SK-N-SH (cell line): ENCODE results near the gene CD2AP. TPM values are rescaled to one million over a fixed set of nuclear protein-coding genes. Genes with fewer than 3 reads are reported as not detected.

Experiments
- CTCF ChIA-PET: fragments of 300-600, 350-600 bp; formaldehyde crosslinking; extraction: SDS; loops from one replicate; lab custom pipeline; 2021; lab: Yijun Ruan, JAX
- POLR2A ChIA-PET: fragments of 350-600 bp; sonication (Branson Sonifier 250); formaldehyde crosslinking; extraction: SDS; loops from one replicate; lab custom pipeline; 2020; ENCODE audit warnings: antibody characterized with exemption, inconsistent platforms; lab: Yijun Ruan, JAX
- DNase-seq: peaks from one replicate; pipeline ENCODE4 v3.0.0; 2012
- H2AFZ ChIP-seq: fragments of 200-600 bp; sonication (generic); 2 replicates; pipeline ENCODE4 v1.8.1; 2016; ENCODE audit warnings: antibody characterized with exemption, mild to moderate bottlenecking, low read depth
- H3F3A ChIP-seq: fragments of 200-600 bp; sonication (generic); replicated peaks from 2 replicates; pipeline ENCODE3; 2016; ENCODE audit warnings: antibody characterized with exemption, mild to moderate bottlenecking; ENCODE audit not compliant: insufficient read depth
- H3K27ac ChIP-seq, 2 experiments: fragments of 200-500 bp in 1 of 2; fragments of 200-600 bp in 1 of 2; sonication (Bioruptor generic) in 1 of 2; sonication (generic), shearing (Covaris generic) in 1 of 2; 2 replicates each; pipeline versions ENCODE4 v1.5.1 to v1.6.1; 2014 to 2016; ENCODE audit warnings: low read depth in 2 of 2, inconsistent platforms in 1 of 2, low read length in 1 of 2, mild to moderate bottlenecking in 1 of 2, mixed read lengths in 1 of 2
- H3K27me3 ChIP-seq: fragments of 200-600 bp; sonication (generic), shearing (Covaris generic); 2 replicates; pipeline ENCODE4 v1.6.1; 2016; ENCODE audit warnings: mixed run types; ENCODE audit not compliant: insufficient read depth
- H3K36me3 ChIP-seq, 2 experiments: fragments of 200-500 bp in 1 of 2; fragments of 200-600 bp in 1 of 2; sonication (Bioruptor generic) in 1 of 2; sonication (generic) in 1 of 2; replicated peaks in 1 of 2; 2 replicates each; pipeline versions ENCODE3 to v1.5.1; 2014 to 2016; ENCODE audit warnings: low read length in 1 of 2, mild to moderate bottlenecking in 1 of 2; ENCODE audit not compliant: insufficient read depth in 2 of 2, control insufficient read depth in 1 of 2
- H3K4me1 ChIP-seq, 2 experiments: fragments of 200-500 bp in 1 of 2; fragments of 200-600 bp in 1 of 2; sonication (Bioruptor generic) in 1 of 2; sonication (generic), shearing (Covaris generic) in 1 of 2; 2 replicates each; pipeline versions ENCODE4 v1.5.1 to v1.6.1; 2014 to 2016; ENCODE audit warnings: low read depth in 1 of 2, low read length in 1 of 2, mixed run types in 1 of 2; ENCODE audit not compliant: insufficient read depth in 2 of 2, control insufficient read depth in 1 of 2
- H3K4me2 ChIP-seq: fragments of 200-600 bp; sonication (generic), shearing (Covaris generic); 2 replicates; pipeline ENCODE4 v1.6.1; 2017; ENCODE audit warnings: mixed run types
- H3K4me3 ChIP-seq, 2 experiments: fragments of 200-500 bp in 1 of 2; fragments of 200-600 bp in 1 of 2; sonication (Bioruptor generic) in 1 of 2; sonication (generic), shearing (Covaris generic) in 1 of 2; 2 replicates each; pipeline versions ENCODE4 v1.5.1 to v1.8.1; 2014 to 2016; ENCODE audit warnings: low read depth in 2 of 2, inconsistent platforms in 1 of 2, low read length in 1 of 2, mild to moderate bottlenecking in 1 of 2, mixed read lengths in 1 of 2, moderate library complexity in 1 of 2
- H3K79me2 ChIP-seq: fragments of 200-600 bp; sonication (generic); 2 replicates; pipeline ENCODE4 v1.8.1; 2017; ENCODE audit warnings: mild to moderate bottlenecking; ENCODE audit not compliant: insufficient read depth
- H3K9ac ChIP-seq: fragments of 200-600 bp; sonication (generic); 2 replicates; pipeline ENCODE4 v1.6.1; 2017; ENCODE audit warnings: mixed run types
- H3K9me2 ChIP-seq: fragments of 200-600 bp; sonication (generic); 2 replicates; pipeline ENCODE4 v1.6.1; 2017; ENCODE audit warnings: mixed run types
- H3K9me3 ChIP-seq: fragments of 200-600 bp; sonication (generic); 2 replicates; pipeline ENCODE4 v1.6.1; 2017; ENCODE audit warnings: mixed run types, mild to moderate bottlenecking, moderate library complexity
- H4K20me1 ChIP-seq: fragments of 200-600 bp; sonication (generic); 2 replicates; pipeline ENCODE4 v1.6.1; 2017; ENCODE audit warnings: mild to moderate bottlenecking, mixed run types; ENCODE audit not compliant: insufficient read depth
- CHD2 ChIP-seq: fragments of 150-350 bp; IDR thresholded peaks from 2 replicates; pipeline ENCODE4 v1.6.1; 2018; ENCODE audit warnings: low read length; ENCODE audit not compliant: partially characterized antibody
- ELF1 ChIP-seq: IDR thresholded peaks from 2 replicates; pipeline ENCODE4 v1.4.0; 2012
- EP300 ChIP-seq, 2 experiments: IDR thresholded peaks; 2 replicates each; pipeline versions ENCODE4 v1.4.0 to v1.6.1; 2012; ENCODE audit warnings: borderline replicate concordance in 1 of 2, low read depth in 1 of 2, low read length in 1 of 2
- EZH2phosphoT487 ChIP-seq: fragments of 200-600 bp; sonication (generic); IDR thresholded peaks from 2 replicates; pipeline ENCODE4 v1.6.1; 2017; ENCODE audit warnings: low read depth, mixed run types, mild to moderate bottlenecking, antibody characterized with exemption, moderate library complexity, borderline replicate concordance
- FOXJ3 ChIP-seq: sonication (generic); formaldehyde crosslinking; IDR thresholded peaks from 2 replicates; pipeline ENCODE4 v1.5.1; 2020; ENCODE audit warnings: mild to moderate bottlenecking, missing genetic modification reagents
- FOXM1 ChIP-seq: IDR thresholded peaks from 2 replicates; pipeline ENCODE4 v1.4.0; 2012; ENCODE audit warnings: low read depth, mild to moderate bottlenecking
- GABPA ChIP-seq: IDR thresholded peaks from 2 replicates; pipeline ENCODE4 v1.4.0; 2012; ENCODE audit warnings: low read depth, mild to moderate bottlenecking
- GATA2 ChIP-seq: sonication (generic); formaldehyde crosslinking; IDR thresholded peaks from 2 replicates; pipeline ENCODE4 v1.5.0; 2020; ENCODE audit warnings: mild to moderate bottlenecking, missing genetic modification reagents
- JUND ChIP-seq: IDR thresholded peaks from 2 replicates; pipeline ENCODE4 v1.4.0; 2012
- MEF2A ChIP-seq: IDR thresholded peaks from 2 replicates; pipeline ENCODE4 v1.4.0; 2012; ENCODE audit warnings: low read depth, borderline replicate concordance
- NFIC ChIP-seq: IDR thresholded peaks from 2 replicates; pipeline ENCODE4 v1.4.0; 2012; ENCODE audit warnings: borderline replicate concordance
- NRF1 ChIP-seq: IDR thresholded peaks from 2 replicates; pipeline ENCODE4 v1.6.1; 2012; ENCODE audit warnings: low read depth, mild to moderate bottlenecking, low read length
- POLR2AphosphoS5 ChIP-seq: IDR thresholded peaks from 2 replicates; pipeline ENCODE4 v1.6.1; 2012; ENCODE audit warnings: low read depth, low read length
- RCOR1 ChIP-seq: fragments of 150-350 bp; IDR thresholded peaks from 2 replicates; pipeline ENCODE4 v1.6.1; 2017; ENCODE audit warnings: antibody characterized with exemption, low read length
- RFX5 ChIP-seq: IDR thresholded peaks from 2 replicates; pipeline ENCODE4 v1.6.1; 2012; ENCODE audit warnings: mild to moderate bottlenecking, improper control_type of control experiment, low read length
- RXRA ChIP-seq: IDR thresholded peaks from 2 replicates; pipeline ENCODE4 v1.4.0; 2012; ENCODE audit warnings: low read depth, mild to moderate bottlenecking, borderline replicate concordance
- TAF1 ChIP-seq: IDR thresholded peaks from 2 replicates; pipeline ENCODE4 v1.6.1; 2012; ENCODE audit warnings: low read depth, mild to moderate bottlenecking, low read length, moderate library complexity, borderline replicate concordance
- TCF12 ChIP-seq: IDR thresholded peaks from 2 replicates; pipeline ENCODE4 v1.4.0; 2012
- TEAD4 ChIP-seq: IDR thresholded peaks from 2 replicates; pipeline ENCODE4 v1.4.0; 2012; ENCODE audit warnings: mild to moderate bottlenecking, borderline replicate concordance; ENCODE audit not compliant: insufficient read depth
- WGBS: methylation state at CpG from one replicate; pipeline ENCODE4 v1.1.6; 2017; ENCODE audit warnings: low lambda C conversion rate; 5-methylcytosine and 5-hydroxymethylcytosine counted together
- polyA plus RNA-seq, 3 experiments: library from polyadenylated mRNA; depleted of rRNA; stranded (reverse); fragments of >200 nt; gene quantifications; 2 replicates each; pipeline ENCODE4 v1.2.3, GENCODE V29; 2012
- TF ChIP-seq, protein P1 (sequence below): IDR thresholded peaks from 2 replicates; pipeline ENCODE4 v1.4.0; 2012; ENCODE audit warnings: low read depth, borderline replicate concordance
- TF ChIP-seq, protein P2 (sequence below): IDR thresholded peaks from 2 replicates; pipeline ENCODE4; 2012

CD2AP gene
- polyA plus RNA-seq, 1 of the 3 experiments (the other 2 are of a cell fraction), result 1.6 TPM

DNA sequence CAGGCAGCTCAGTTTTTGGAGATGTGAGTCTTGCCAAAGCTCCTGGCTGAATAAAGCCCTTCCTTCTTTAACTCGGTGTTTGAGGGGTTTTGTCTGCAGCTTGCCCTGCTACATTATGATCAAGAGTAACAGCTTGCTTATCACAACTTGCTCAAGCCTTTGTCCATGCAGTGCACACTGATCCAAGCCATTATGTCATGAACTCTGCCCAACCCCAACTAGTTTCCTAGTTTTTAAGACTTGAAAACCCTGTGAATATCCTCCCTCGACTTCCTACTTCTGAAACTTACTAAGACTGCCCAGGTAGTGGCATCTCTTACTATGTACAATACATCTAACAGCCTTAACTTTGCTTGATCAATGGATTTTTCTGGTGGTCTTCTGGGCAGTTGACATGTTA lies 170.4 kb downstream of the CD2AP start:
- Histone ChIP-seq H2AFZ (no peak overlapping the region), H3K36me3 (no peaks in the 10 kb centered on the region), H3K9me3 (no peaks in the 10 kb centered on the region), H3K9ac (no peak overlapping the region), H3K27me3 (no peaks in the 10 kb centered on the region; the same call in 1 of the 2 replicates), H3K9me2 (no peaks in the 10 kb centered on the region), H3K4me2 (no peak overlapping the region), H3K4me1 (no peaks in the 10 kb centered on the region), H4K20me1 (no peaks in the 10 kb centered on the region), H3F3A (no peaks in the 10 kb centered on the region), H3K27ac (no peak overlapping the region), H3K79me2 (no peaks in the 10 kb centered on the region), H3K4me3 (no peak overlapping the region)
- no peak for DNase-seq
- POLR2A ChIA-PET, result no interaction called here
- no peak for TF ChIP-seq RFX5
- TF ChIP-seq MEF2A, result no peak
- no peak for TF ChIP-seq EP300 (IDR thresholded peaks at IDR 0.05; ENCODE audit: borderline replicate concordance in 1 of 2, low read depth in 1 of 2, low read length in 1 of 2)
- no peak for TF ChIP-seq NFIC
- TF ChIP-seq TCF12, result no peak
- no peak for TF ChIP-seq ELF1
- no peak for TF ChIP-seq RXRA
- TF ChIP-seq NRF1, result no peak
- TF ChIP-seq FOXM1, result no peak
- TF ChIP-seq, protein P1, sequence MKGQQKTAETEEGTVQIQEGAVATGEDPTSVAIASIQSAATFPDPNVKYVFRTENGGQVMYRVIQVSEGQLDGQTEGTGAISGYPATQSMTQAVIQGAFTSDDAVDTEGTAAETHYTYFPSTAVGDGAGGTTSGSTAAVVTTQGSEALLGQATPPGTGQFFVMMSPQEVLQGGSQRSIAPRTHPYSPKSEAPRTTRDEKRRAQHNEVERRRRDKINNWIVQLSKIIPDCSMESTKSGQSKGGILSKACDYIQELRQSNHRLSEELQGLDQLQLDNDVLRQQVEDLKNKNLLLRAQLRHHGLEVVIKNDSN, result no peak
- no peak for TF ChIP-seq TEAD4
- TF ChIP-seq, protein P2, sequence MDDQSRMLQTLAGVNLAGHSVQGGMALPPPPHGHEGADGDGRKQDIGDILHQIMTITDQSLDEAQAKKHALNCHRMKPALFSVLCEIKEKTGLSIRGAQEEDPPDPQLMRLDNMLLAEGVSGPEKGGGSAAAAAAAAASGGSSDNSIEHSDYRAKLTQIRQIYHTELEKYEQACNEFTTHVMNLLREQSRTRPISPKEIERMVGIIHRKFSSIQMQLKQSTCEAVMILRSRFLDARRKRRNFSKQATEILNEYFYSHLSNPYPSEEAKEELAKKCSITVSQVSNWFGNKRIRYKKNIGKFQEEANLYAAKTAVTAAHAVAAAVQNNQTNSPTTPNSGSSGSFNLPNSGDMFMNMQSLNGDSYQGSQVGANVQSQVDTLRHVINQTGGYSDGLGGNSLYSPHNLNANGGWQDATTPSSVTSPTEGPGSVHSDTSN, result no peak
- no peak for TF ChIP-seq RCOR1
- no peak for TF ChIP-seq GATA2 (CRISPR knock-in tag)
- no peak for TF ChIP-seq EZH2phosphoT487
- no peak for TF ChIP-seq POLR2AphosphoS5
- TF ChIP-seq CHD2, result no peak
- CTCF ChIA-PET, result no interaction called here
- whole genome bisulfite sequencing, result 0% methylated on average over 2 of the region's 2 CpGs

DNA sequence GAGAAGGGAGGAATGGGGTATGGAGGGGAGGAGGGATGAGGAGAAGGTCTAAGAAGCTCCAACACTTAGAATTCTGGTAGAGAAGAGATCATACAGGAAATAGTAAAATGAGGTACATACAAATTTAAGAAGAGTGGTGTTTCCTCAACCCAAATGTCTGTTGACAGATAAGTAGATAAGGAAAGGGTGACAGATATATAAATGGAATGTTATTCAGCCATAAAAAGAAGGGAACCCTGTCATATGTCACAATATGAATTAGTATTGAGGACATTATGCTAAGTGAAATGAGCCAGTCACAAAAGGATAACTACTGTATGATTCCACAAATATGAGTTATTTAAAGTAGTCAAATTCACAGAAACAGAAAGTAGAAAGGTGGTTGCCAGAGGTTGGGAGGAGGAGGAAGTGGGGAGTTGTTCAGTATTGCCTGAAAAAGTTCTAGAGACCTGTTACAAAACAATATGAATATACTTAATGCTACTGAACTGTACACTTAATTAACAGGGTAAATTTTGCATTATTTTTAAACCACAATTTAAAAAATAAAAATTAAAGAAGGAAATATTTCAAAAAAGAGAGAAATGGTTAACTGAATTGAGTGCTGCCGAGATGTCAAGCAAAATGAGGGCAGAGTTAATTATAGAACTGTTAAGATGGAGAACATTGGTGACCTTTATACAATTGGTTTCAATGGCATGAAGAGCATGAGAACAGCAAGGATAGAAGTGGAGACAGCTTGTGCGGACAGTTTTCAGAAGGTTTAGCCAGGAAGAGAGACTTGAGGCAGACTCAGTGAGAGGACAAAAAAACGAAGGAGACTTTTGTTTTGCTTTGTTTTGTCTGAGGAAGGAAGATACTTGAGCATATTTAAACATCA lies 173.2 kb downstream of the CD2AP start:
- DNase-seq, result no peak
- H3K9me2 ChIP-seq, result no peaks in the 10 kb centered on the region
- H3K36me3 ChIP-seq, result no peaks in the 10 kb centered on the region
- POLR2A ChIA-PET, result no interaction called here
- H3F3A ChIP-seq, result no peaks in the 10 kb centered on the region
- CTCF ChIA-PET, result no interaction called here
- no peak overlapping the region for H3K4me3 ChIP-seq
- no peaks in the 10 kb centered on the region for H3K4me1 ChIP-seq
- 27% methylated on average over 3 of the region's 3 CpGs for WGBS
- peak overlapping the region; percentile 47; the same call in 1 of the 2 replicates for H2AFZ ChIP-seq
- H3K79me2 ChIP-seq, result no peaks in the 10 kb centered on the region
- no peaks in the 10 kb centered on the region for H3K9me3 ChIP-seq
- H3K4me2 ChIP-seq, result peak overlapping the region; percentile 10; the same call in 1 of the 2 replicates
- no peak overlapping the region for H3K27ac ChIP-seq
- H3K9ac ChIP-seq, result no peak overlapping the region
- H3K27me3 ChIP-seq, result no peaks in the 10 kb centered on the region
- no peaks in the 10 kb centered on the region for H4K20me1 ChIP-seq
- TF ChIP-seq ELF1, result no peak
- TF ChIP-seq, protein P2, result no peak
- no peak for TF ChIP-seq FOXM1
- TF ChIP-seq, protein P1, result no peak
- TF ChIP-seq FOXJ3 (CRISPR knock-in tag), result no peak
- no peak for TF ChIP-seq TAF1
- TF ChIP-seq RCOR1, result no peak
- TF ChIP-seq CHD2, result no peak
- TF ChIP-seq NRF1, result no peak
- no peak for TF ChIP-seq POLR2AphosphoS5
- TF ChIP-seq GABPA, result no peak
- TF ChIP-seq EP300 (IDR thresholded peaks at IDR 0.05; ENCODE audit: borderline replicate concordance in 1 of 2, low read depth in 1 of 2, low read length in 1 of 2), result no peak
- TF ChIP-seq JUND, result no peak
- TF ChIP-seq MEF2A, result no peak
- no peak for TF ChIP-seq RFX5
